Peyer's patch (tissue), 4 donors: ENCODE measurements around the gene MSANTD1.

ENCODE experiments used
- POLR2A ChIP-seq, 2 donors: fragments of 450-650 bp; IDR thresholded peaks; one replicate each; pipeline ENCODE4 v1.5.1; 2017; ENCODE audit warnings: antibody characterized with exemption in 2 of 2, mild to moderate bottlenecking in 2 of 2, moderate library complexity in 2 of 2
- TF ChIP-seq, protein P1 (sequence below), 6 experiments: fragments of 450-650 bp in 4 of 6; fragments of 200-600 bp in 2 of 6; sonication (generic) in 1 of 6; IDR thresholded peaks; one replicate each; pipeline ENCODE4 v1.5.1; 2017 to 2019; ENCODE audit warnings: antibody characterized with exemption in 6 of 6, mild to moderate bottlenecking in 3 of 6, moderate library complexity in 1 of 6

GRCh38 chr4:3252831-3253641 lies 4.1 kb downstream of the MSANTD1 start:
- TF ChIP-seq POLR2A (IDR thresholded peaks at IDR 0.05) = no peak
- TF ChIP-seq, protein P1, sequence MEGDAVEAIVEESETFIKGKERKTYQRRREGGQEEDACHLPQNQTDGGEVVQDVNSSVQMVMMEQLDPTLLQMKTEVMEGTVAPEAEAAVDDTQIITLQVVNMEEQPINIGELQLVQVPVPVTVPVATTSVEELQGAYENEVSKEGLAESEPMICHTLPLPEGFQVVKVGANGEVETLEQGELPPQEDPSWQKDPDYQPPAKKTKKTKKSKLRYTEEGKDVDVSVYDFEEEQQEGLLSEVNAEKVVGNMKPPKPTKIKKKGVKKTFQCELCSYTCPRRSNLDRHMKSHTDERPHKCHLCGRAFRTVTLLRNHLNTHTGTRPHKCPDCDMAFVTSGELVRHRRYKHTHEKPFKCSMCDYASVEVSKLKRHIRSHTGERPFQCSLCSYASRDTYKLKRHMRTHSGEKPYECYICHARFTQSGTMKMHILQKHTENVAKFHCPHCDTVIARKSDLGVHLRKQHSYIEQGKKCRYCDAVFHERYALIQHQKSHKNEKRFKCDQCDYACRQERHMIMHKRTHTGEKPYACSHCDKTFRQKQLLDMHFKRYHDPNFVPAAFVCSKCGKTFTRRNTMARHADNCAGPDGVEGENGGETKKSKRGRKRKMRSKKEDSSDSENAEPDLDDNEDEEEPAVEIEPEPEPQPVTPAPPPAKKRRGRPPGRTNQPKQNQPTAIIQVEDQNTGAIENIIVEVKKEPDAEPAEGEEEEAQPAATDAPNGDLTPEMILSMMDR (IDR thresholded peaks at IDR 0.05) = no peak
